Uterus (tissue), 4 donors: ENCODE data around the gene CCDC149. TPM values are rescaled to one million over a fixed set of nuclear protein-coding genes. Genes with fewer than 3 reads are reported as not detected.

ENCODE experiments used
- DNase-seq, 2 donors: peaks; one replicate each; pipeline ENCODE4 v3.0.0-alpha.2; 2019 to 2020
- H3K27ac ChIP-seq, 2 donors: fragments of 200-600 bp; sonication (generic); 1 replicate in 1 of 2; 2 replicates in 1 of 2; pipeline ENCODE4 v1.5.1; 2016 to 2018
- H3K27me3 ChIP-seq, 2 donors: fragments of 200-600 bp; sonication (generic); one replicate each; pipeline ENCODE4 v1.5.1; 2018 to 2019; ENCODE audit warnings: control low read depth in 1 of 2
- H3K36me3 ChIP-seq, 2 donors: fragments of 200-600 bp; sonication (generic); one replicate each; pipeline ENCODE4 v1.5.1; 2019; ENCODE audit warnings: control low read depth in 1 of 2
- H3K4me1 ChIP-seq, 2 donors: fragments of 200-600 bp; sonication (generic); one replicate each; pipeline ENCODE4 v1.5.1; 2018 to 2019; ENCODE audit warnings: control low read depth in 1 of 2
- H3K4me3 ChIP-seq, 2 donors: fragments of 200-600 bp; sonication (generic); 1 replicate in 1 of 2; 2 replicates in 1 of 2; pipeline ENCODE4 v1.5.1; 2018 to 2019; ENCODE audit warnings: mild to moderate bottlenecking in 1 of 2
- H3K9me3 ChIP-seq, 2 donors: fragments of 200-600 bp; sonication (generic); one replicate each; pipeline ENCODE4 v1.5.1; 2019; ENCODE audit warnings: control low read depth in 1 of 2
- POLR2A ChIP-seq, 2 donors: fragments of 450-650 bp; IDR thresholded peaks; one replicate each; pipeline ENCODE4 v1.6.1; 2016; ENCODE audit warnings: antibody characterized with exemption in 2 of 2, mild to moderate bottlenecking in 1 of 2, moderate library complexity in 1 of 2
- intact Hi-C: fragments of 100-400 bp; cut with DNase I; formaldehyde crosslinking; loops from one replicate; pipeline ENCODE4 v1.15.1; 2023; ENCODE audit warnings: low total_unique reads
- total RNA-seq, 4 donors: library from RNA; depleted of rRNA in 3 of 4; stranded (reverse); fragments of >200 nt in 3 of 4; gene quantifications; one replicate each; pipeline versions ENCODE4 v1.1.0 to v1.2.4, GENCODE V29; 2014 to 2023
- TF ChIP-seq, protein P1 (sequence below), 4 experiments: fragments of 200-600 bp in 2 of 4; fragments of 450-650 bp in 2 of 4; sonication (generic) in 2 of 4; IDR thresholded peaks; one replicate each; pipeline ENCODE4 v1.5.1; 2016 to 2019; ENCODE audit warnings: antibody characterized with exemption in 4 of 4, mild to moderate bottlenecking in 2 of 4, moderate library complexity in 1 of 4
- donor health status: DM: yes; HTN: yes; CAD: no.

Gene CCDC149
- total RNA-seq, 4 donors from 2014 or later: 18.7 to 462 (median 69.3) TPM

DNA sequence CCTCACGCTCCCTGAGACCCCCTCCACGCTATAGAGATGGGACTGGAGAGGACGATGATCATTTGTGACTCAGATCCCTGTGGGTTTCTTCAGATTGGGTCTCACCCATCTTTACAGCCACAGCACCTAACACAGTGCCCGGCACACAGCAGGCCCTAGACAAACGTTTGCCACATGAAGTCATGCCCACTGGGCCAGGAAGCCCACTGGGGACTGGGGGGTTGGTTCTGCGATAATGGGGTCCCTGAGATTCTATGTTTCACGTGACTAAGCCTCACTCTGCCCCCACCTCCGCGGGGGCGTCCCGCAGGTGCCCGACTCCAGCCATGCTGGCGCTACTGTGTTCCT is 113.7 kb downstream of the CCDC149 start:
- intact Hi-C loops: no loop called here
- Histone ChIP-seq H3K4me3 (no peak overlapping the region), H3K9me3 (no peaks in the 10 kb centered on the region), H3K4me1 (no peaks in the 10 kb centered on the region), H3K27ac (no peak overlapping the region), H3K36me3 (no peaks in the 10 kb centered on the region), H3K27me3 (no peaks in the 10 kb centered on the region)
- no peak for DNase-seq
- no peak for TF ChIP-seq POLR2A (IDR thresholded peaks at IDR 0.05)
- TF ChIP-seq, protein P1, sequence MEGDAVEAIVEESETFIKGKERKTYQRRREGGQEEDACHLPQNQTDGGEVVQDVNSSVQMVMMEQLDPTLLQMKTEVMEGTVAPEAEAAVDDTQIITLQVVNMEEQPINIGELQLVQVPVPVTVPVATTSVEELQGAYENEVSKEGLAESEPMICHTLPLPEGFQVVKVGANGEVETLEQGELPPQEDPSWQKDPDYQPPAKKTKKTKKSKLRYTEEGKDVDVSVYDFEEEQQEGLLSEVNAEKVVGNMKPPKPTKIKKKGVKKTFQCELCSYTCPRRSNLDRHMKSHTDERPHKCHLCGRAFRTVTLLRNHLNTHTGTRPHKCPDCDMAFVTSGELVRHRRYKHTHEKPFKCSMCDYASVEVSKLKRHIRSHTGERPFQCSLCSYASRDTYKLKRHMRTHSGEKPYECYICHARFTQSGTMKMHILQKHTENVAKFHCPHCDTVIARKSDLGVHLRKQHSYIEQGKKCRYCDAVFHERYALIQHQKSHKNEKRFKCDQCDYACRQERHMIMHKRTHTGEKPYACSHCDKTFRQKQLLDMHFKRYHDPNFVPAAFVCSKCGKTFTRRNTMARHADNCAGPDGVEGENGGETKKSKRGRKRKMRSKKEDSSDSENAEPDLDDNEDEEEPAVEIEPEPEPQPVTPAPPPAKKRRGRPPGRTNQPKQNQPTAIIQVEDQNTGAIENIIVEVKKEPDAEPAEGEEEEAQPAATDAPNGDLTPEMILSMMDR (IDR thresholded peaks at IDR 0.05): no peak

- Histone ChIP-seq H3K4me1 (no peaks in the 10 kb centered on the region), H3K27ac (no peak overlapping the region), H3K27me3 (no peaks in the 10 kb centered on the region), H3K4me3 (no peak overlapping the region), H3K9me3 (no peaks in the 10 kb centered on the region), H3K36me3 (no peaks in the 10 kb centered on the region)
- DNase-seq: no peak
- intact Hi-C loops: no loop called here
- no peak for TF ChIP-seq POLR2A (IDR thresholded peaks at IDR 0.05)
- TF ChIP-seq, protein P1 (IDR thresholded peaks at IDR 0.05): no peak
Observed at GRCh38 chr4:24798036-24798610, 114.7 kb downstream of the CCDC149 start.

- peak overlapping the region in 1 of 2 donors; percentile 88 for H3K27ac ChIP-seq
- intact Hi-C loops: no loop called here
- no peaks in the 10 kb centered on the region for H3K4me1 ChIP-seq
Observed at GRCh38 chr4:24796620-24797019, 116.2 kb downstream of the CCDC149 start.

GRCh38 chr4:24795666-24796381 is 117.0 kb downstream of the CCDC149 start:
- H3K4me3 ChIP-seq: peak overlapping the region; percentile 26 to 39
- H3K4me1 ChIP-seq: no peaks in the 10 kb centered on the region
- DNase-seq: no peak
- no peak for TF ChIP-seq POLR2A (IDR thresholded peaks at IDR 0.05)
- TF ChIP-seq, protein P1 (IDR thresholded peaks at IDR 0.05): no peak
- H3K36me3 ChIP-seq: no peaks in the 10 kb centered on the region
- intact Hi-C loops: no loop called here
- no peaks in the 10 kb centered on the region for H3K9me3 ChIP-seq
- peak overlapping the region; percentile 88 to 92 for H3K27ac ChIP-seq
- H3K27me3 ChIP-seq: no peaks in the 10 kb centered on the region

More at GRCh38 chr4:24796620-24797019, 116.2 kb downstream of the CCDC149 start:
- Histone ChIP-seq H3K9me3 (no peaks in the 10 kb centered on the region), H3K4me3 (no peak overlapping the region), H3K36me3 (no peaks in the 10 kb centered on the region), H3K27me3 (no peaks in the 10 kb centered on the region)
- TF ChIP-seq, protein P1 (IDR thresholded peaks at IDR 0.05): no peak
- TF ChIP-seq POLR2A (IDR thresholded peaks at IDR 0.05): no peak
- no peak for DNase-seq

DNA sequence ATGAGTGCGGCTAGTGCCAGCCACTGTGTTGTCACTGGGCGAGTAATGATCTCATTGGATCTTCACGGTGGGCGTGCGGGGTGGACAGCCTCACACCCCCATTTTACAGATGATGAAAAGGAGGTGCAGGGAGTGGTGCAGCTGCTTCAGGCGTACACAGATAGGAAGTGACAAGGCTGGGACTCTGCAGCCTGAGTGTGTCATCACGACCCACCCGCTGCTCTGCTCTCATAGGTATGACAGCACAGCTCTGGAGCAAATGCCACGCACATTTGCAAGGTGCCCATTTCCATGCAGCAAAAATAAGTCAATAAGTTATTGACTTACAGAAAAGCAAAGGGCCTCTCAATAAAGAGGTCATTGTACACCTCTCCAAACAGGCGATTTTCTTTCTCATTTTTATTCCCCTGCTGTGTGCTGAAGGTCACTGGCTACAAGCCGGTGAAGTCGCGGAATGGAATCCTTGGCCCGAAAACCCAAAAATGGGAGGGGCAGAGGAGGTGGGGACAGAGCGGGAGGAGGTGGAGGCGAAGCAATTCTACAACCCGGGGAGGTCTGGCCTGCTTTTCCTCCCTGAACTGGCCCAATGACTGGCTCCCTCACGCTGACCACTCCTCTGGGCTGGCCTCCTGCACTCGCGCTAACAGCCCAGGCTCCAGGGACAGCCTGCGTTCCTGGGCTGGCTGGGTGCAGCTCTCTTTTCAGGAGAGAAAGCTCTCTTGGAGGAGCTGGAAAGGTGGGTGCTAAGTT is 117.8 kb downstream of the CCDC149 start, which contains the start of gene SOD3:
SOD3 (plus strand) TSS at position 658 of the 750 bp plus-strand sequence. CDS start 3,949 bp downstream, outside the sequence.
- H3K27me3 ChIP-seq: no peaks in the 10 kb centered on the region
- no peaks in the 10 kb centered on the region for H3K4me1 ChIP-seq
- H3K36me3 ChIP-seq: no peaks in the 10 kb centered on the region
- H3K27ac ChIP-seq: peak within 1 kb of the TSS; percentile 88 to 92
- TF ChIP-seq, protein P1 (IDR thresholded peaks at IDR 0.05): no peak
- TF ChIP-seq POLR2A (IDR thresholded peaks at IDR 0.05): peak; percentile 70 to 71
- peak within 1 kb of the TSS; percentile 26 to 39 for H3K4me3 ChIP-seq
- peak; percentile 89 for DNase-seq
- intact Hi-C loops: no loop called here
- H3K9me3 ChIP-seq: no peaks in the 10 kb centered on the region
